Peyer's patch (tissue), 4 donors: Measurements from ENCODE around the gene SLC49A3. TPM values are rescaled to one million over a fixed set of nuclear protein-coding genes. Genes with fewer than 3 reads are reported as not detected.
"Not testable (repeated sequence)": the region's sequence is repeated elsewhere in the genome, so short reads cannot be mapped to it uniquely, and the experiment has no call there.

ENCODE experiments used
- DNase-seq, 3 donors: peaks; one replicate each; pipeline ENCODE4 v3.0.0-alpha.2; 2017 to 2019
- H3K27ac ChIP-seq, 4 donors: fragments of 200-600 bp; sonication (generic); one replicate each; pipeline ENCODE4 v1.5.1; 2016 to 2019
- H3K27me3 ChIP-seq, 2 donors: fragments of 200-600 bp; sonication (generic); one replicate each; pipeline ENCODE4 v1.5.1; 2019
- H3K36me3 ChIP-seq, 3 donors: fragments of 200-600 bp; sonication (generic); one replicate each; pipeline ENCODE4 v1.5.1; 2016 to 2019
- H3K4me1 ChIP-seq, 4 donors: fragments of 200-600 bp; sonication (generic); one replicate each; pipeline ENCODE4 v1.5.1; 2016 to 2019
- H3K4me3 ChIP-seq, 4 donors: fragments of 200-600 bp; sonication (generic); 1 replicate in 3 of 4; 2 replicates in 1 of 4; pipeline ENCODE4 v1.5.1; 2016 to 2019; ENCODE audit warnings: mild to moderate bottlenecking in 1 of 4
- H3K9me3 ChIP-seq, 4 donors: fragments of 200-600 bp; sonication (generic); one replicate each; pipeline ENCODE4 v1.5.1; 2016 to 2019; ENCODE audit warnings: mild to moderate bottlenecking in 1 of 4
- POLR2A ChIP-seq, 2 donors: fragments of 450-650 bp; IDR thresholded peaks; one replicate each; pipeline ENCODE4 v1.5.1; 2017; ENCODE audit warnings: antibody characterized with exemption in 2 of 2, mild to moderate bottlenecking in 2 of 2, moderate library complexity in 2 of 2
- total RNA-seq, 4 donors: library from RNA; depleted of rRNA; stranded (reverse); fragments of >200 nt; gene quantifications; one replicate each; pipeline ENCODE4 v1.1.0, GENCODE V29; 2016
- TF ChIP-seq, protein P1 (sequence below), 6 experiments: fragments of 450-650 bp in 4 of 6; fragments of 200-600 bp in 2 of 6; sonication (generic) in 1 of 6; IDR thresholded peaks; one replicate each; pipeline ENCODE4 v1.5.1; 2017 to 2019; ENCODE audit warnings: antibody characterized with exemption in 6 of 6, mild to moderate bottlenecking in 3 of 6, moderate library complexity in 1 of 6

SLC49A3 gene
- total RNA-seq, 4 donors from 2014 or later: 4.1 to 13.3 (median 9.4) TPM

DNA sequence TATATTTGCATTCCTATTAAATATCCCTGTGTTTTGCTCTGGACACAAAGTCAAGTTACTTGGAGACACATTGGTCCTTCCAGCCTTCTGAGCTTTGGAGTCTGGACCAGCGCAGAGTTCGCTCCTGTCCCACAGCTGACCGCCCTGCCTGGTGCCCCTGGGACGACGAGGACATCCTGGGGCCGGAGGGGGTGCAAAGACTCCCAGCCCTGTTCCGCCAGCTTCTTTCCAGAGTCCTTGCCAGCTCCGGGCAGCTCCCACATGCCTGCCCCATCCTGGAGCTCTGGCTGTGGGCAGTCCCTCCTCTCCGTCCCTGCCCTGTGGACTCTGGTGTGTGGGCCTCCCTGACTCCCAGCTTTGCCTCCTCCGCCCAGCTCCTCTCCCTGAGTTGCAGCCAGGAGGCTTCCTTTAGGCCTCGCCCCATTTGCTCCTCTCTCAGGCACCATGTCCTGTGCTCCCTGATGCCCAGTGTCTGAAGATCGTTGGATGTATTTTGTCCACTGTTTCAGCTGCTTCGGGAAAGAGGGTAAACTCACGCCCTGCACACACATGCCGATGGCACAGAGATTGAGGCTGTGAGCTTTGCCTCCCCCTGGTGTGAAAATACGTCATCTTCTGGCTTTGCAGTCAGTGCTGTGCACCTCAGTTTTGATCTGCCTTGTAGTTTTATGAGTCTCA is 11.8 kb upstream of the SLC49A3 start:
- H3K36me3 ChIP-seq: no peaks in the 10 kb centered on the region
- DNase-seq: no peak
- H3K4me3 ChIP-seq: no peak overlapping the region
- H3K27me3 ChIP-seq: no peaks in the 10 kb centered on the region
- H3K27ac ChIP-seq: no peak overlapping the region
- H3K9me3 ChIP-seq: no peaks in the 10 kb centered on the region
- TF ChIP-seq, protein P1, sequence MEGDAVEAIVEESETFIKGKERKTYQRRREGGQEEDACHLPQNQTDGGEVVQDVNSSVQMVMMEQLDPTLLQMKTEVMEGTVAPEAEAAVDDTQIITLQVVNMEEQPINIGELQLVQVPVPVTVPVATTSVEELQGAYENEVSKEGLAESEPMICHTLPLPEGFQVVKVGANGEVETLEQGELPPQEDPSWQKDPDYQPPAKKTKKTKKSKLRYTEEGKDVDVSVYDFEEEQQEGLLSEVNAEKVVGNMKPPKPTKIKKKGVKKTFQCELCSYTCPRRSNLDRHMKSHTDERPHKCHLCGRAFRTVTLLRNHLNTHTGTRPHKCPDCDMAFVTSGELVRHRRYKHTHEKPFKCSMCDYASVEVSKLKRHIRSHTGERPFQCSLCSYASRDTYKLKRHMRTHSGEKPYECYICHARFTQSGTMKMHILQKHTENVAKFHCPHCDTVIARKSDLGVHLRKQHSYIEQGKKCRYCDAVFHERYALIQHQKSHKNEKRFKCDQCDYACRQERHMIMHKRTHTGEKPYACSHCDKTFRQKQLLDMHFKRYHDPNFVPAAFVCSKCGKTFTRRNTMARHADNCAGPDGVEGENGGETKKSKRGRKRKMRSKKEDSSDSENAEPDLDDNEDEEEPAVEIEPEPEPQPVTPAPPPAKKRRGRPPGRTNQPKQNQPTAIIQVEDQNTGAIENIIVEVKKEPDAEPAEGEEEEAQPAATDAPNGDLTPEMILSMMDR (IDR thresholded peaks at IDR 0.05): no peak
- TF ChIP-seq POLR2A (IDR thresholded peaks at IDR 0.05): no peak
- peaks cover 0 to 12% (median 4%) of the 10 kb centered on the region in 4 donors for H3K4me1 ChIP-seq

DNA sequence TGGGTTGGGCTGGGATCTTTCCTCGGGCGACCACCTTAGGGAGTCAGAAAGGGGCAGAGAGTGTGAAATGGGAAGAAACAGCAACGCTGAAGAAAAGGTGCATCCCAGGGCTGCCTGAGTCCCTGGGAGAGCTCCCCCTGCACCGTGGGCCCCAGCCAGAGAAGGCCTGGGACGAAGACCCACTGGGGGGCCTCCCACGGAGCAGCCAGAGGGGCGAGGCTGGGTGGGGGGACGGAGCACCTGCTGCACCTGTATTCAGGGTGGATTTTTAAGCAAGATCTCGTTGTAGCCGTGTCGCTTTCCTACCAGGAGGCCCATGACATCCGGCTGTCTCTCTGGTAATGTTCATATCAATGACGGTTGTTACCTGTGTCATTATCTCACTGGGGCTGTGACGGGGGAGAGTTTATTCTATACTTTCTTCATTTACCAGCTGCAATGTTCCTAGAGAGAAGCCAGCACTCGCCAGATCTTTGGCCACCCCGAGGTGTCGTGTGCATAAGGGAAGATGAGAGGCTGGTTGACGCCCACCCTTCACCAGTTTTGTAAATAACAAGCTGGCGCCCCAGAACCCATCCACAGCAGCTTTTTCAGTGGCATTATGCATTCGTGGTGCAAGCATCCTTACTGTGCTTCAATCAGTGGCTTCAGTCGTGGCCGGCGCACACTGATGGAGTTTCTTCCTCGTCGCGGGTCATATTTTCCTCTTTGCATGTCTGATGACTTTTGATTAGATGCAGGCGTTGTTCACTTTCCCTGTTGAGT is 11.0 kb upstream of the SLC49A3 start:
- Histone ChIP-seq H3K4me1 (peaks cover 0 to 8% (median 3%) of the 10 kb centered on the region in 4 donors), H3K4me3 (no peak overlapping the region), H3K36me3 (no peaks in the 10 kb centered on the region), H3K9me3 (no peaks in the 10 kb centered on the region), H3K27ac (peak overlapping the region in 3 of 4 donors; percentile 55 to 71 (median 61)), H3K27me3 (no peaks in the 10 kb centered on the region)
- TF ChIP-seq POLR2A (IDR thresholded peaks at IDR 0.05): no peak
- TF ChIP-seq, protein P1 (IDR thresholded peaks at IDR 0.05): no peak
- DNase-seq: no peak

DNA sequence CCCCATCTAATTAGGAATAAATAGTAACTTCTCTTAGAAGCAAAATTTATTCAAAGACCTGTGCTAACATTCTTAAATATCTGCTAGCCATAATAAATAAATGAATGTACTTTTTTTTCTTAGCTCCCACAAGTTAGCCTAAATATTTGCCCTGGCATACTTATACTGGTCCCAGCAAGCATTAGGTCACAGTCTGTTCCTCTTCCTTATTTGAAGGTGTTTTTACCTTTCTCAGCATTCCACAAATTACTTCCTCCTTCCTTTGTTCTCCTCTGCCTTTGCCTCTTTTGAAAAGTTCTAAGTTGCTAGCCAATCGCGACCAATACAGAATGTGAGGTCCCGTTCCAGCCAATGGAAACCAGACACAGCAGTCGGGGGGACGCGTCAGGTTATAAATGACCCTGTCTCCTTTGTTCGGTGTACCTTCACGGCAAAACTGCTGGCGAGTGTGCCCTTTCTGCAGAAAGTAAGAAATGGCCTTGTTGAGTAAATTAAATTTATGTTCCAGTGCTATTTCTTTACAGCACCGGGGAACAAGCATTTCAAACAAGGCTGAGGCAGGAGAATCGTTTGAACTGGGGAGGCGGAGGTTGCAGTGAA is 5.5 kb upstream of the SLC49A3 start:
- not testable (repeated sequence) for H3K27ac ChIP-seq, H3K4me3 ChIP-seq

DNA sequence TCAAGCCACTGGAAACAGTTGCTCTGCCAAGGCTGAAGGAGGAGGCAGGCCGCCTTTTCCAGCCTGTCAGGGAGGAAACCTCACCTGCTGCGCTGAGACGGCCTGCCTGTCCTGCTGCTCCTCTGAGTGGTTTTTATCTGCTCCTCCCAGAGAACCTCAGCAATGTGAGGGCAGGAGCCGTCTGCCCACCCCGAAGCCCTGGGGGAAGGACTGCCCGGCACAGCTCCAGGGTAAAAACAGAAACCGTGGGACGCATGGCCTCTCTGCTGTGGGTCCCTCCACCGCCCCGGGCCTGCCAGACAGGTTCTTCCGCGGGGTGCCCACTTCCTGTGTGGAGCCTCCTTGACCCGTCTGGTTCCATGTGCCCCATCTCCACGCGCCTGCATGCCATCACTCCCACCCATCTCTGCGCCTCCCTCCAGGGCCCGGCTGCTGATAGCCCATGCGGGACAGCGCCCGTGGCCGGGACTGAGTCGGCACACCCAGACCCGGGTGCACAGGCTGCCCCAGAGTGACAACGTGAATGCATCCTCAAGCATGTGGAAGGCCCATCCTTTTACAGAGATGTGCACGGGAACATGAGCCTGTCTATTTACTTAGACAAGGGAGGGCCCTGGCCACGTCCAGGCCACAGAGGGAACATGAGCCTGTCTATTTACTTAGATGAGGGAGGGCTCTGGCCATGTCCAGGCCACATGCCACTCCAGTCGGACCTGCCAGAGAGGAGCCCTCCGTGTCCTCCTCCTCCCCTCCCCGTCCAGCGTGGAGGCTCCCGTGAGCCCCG is 4.0 kb upstream of the SLC49A3 start:
- DNase-seq: no peak
- TF ChIP-seq, protein P1 (IDR thresholded peaks at IDR 0.05): no peak
- H3K9me3 ChIP-seq: no peaks in the 10 kb centered on the region

More for the DNA sequence above, 5.5 kb upstream of the SLC49A3 start:
- not testable (repeated sequence) for H3K27me3 ChIP-seq, H3K9me3 ChIP-seq, H3K36me3 ChIP-seq, H3K4me1 ChIP-seq, DNase-seq

DNA sequence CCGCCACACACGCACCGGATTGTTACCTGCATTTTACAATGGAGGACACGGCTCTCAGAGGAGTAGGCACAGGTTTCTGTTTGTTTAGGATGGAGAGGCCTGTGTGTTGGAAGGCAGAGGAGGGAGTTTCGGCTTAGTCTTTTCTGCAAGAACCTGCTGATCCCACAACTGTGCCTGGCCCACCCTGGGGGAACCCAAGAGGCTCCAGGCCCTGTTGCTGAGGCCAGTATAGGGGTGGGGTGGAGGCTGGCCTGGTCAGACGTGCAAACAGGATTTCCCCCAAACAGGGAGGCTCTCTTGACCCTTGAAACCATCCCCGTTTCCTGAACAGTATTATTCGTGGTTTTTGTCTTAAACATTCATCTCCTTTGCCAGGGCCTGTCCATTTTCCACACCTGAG is 772 bp upstream of the SLC49A3 start:
- TF ChIP-seq, protein P1 (IDR thresholded peaks at IDR 0.05): no peak
- no peak for TF ChIP-seq POLR2A (IDR thresholded peaks at IDR 0.05)
- Histone ChIP-seq H3K4me1 (peaks cover 0 to 32% (median 10%) of the 10 kb centered on the region in 4 donors), H3K27me3 (no peaks in the 10 kb centered on the region), H3K4me3 (peak overlapping the region in 1 of 4 donors; percentile 55), H3K27ac (peak overlapping the region; percentile 55 to 85 (median 77)), H3K9me3 (no peaks in the 10 kb centered on the region), H3K36me3 (no peaks in the 10 kb centered on the region)
- DNase-seq: no peak

More for the DNA sequence above, 4.0 kb upstream of the SLC49A3 start:
- Histone ChIP-seq H3K4me3 (no peak overlapping the region), H3K36me3 (no peaks in the 10 kb centered on the region), H3K27me3 (no peaks in the 10 kb centered on the region), H3K4me1 (peaks cover 0 to 18% (median 3%) of the 10 kb centered on the region in 4 donors), H3K27ac (no peak overlapping the region)
